NCI-H1436 (cell line): ENCODE results near the gene CR2.
A peak's percentile ranks its signal among the peaks of the same experiment; 100 is the strongest.
"Not testable (repeated sequence)": the region's sequence is repeated elsewhere in the genome, so short reads cannot be mapped to it uniquely, and the experiment has no call there.

Source experiments
- DNase-seq: peaks from one replicate; lab custom pipeline; 2025; lab: John Stamatoyannopoulos, UW

The CR2 gene

DNA sequence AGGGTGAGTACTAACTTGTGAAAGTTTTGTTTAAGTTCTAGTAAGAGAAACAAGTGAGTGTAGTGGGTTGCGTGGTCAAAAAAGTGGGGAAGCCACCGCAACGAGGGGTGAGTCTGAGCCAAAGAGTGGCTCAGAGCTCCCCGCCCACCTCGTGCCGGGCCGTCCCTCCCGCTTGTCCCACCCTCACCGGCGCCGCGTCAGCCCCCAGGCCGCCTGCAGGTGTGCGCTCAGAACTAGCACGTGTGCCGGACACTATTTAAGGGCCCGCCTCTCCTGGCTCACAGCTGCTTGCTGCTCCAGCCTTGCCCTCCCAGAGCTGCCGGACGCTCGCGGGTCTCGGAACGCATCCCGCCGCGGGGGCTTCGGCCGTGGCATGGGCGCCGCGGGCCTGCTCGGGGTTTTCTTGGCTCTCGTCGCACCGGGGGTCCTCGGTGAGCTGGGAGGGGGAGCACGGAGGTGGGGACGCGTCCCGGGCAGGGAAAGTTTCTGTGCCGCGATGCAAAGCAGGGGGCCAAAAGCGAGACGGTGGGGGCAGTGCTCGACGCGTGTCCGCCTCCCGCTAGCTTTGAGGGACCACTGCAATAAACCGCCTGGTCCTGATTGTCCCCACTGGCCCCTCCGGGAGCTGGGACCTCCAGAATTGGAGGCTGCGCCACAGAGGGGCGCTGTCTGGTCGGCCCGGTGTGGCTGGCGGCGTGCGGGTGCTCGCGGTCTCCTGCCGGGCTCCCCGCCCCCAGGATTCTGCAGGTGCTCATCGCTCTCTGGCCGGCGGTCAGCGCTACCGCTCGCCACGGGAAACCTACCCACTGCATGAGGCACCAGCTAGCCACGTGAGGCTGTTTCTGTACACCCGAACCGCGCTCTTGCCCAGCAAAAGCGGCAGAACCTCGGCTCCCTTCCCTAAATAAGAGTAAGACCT, at the start of gene CR2:
TSS of gene CR2 (plus strand) at position 283 of the 919 bp plus-strand sequence. CDS start at position 374, 91 bp downstream.
- DNase-seq = peak; percentile 11

DNA sequence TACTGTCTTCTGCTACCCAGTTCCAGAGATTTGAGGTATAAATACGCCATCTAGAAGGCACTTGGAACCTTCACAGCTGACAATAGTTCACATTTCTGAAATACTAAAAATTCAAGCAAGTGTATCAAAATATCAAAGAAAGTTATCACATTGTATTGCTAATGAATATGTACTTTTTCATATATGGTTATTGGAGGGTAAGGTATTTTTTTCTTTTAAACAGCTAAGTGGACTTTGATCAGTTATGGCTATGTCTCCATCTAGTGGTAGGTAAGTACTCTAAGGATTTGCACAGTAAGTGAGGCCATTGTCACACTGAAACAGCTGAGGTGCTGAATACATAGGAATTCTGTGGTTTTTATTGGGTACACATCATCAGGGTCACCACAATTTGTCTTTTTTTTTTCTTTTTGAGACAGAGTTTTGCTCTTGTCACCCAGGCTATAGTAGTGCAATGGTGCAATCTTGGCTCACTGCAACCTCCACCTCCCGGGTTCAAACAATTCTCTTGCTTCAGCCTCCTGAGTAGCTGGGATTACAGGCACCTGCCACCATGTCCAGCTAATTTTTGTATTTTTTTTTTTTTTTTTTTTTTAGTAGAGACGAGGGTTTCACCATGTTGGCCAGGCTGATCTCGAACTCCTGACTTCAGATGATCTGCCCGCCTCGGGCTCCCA, 49.1 kb upstream of the CR2 start:
- DNase-seq = peak; percentile 49

DNA sequence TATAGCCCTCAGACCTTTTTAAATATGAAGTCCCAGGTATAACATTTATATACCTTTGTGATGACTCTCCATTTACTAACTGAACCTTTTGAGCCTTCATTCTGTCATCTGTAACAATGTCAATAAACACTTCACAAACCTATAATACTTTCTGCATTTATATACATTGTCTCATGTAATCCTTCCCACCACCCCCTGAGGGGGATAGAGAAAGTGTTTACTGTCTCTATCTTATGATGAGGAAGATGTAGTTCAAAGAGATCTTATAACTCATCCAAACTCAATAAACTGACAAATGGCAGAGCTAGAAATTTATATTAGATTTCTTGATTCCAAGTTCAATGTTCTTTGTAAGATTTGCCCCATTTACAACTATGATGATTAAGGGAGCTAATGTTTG, 48.3 kb upstream of the CR2 start:
- DNase-seq = no peak

DNA sequence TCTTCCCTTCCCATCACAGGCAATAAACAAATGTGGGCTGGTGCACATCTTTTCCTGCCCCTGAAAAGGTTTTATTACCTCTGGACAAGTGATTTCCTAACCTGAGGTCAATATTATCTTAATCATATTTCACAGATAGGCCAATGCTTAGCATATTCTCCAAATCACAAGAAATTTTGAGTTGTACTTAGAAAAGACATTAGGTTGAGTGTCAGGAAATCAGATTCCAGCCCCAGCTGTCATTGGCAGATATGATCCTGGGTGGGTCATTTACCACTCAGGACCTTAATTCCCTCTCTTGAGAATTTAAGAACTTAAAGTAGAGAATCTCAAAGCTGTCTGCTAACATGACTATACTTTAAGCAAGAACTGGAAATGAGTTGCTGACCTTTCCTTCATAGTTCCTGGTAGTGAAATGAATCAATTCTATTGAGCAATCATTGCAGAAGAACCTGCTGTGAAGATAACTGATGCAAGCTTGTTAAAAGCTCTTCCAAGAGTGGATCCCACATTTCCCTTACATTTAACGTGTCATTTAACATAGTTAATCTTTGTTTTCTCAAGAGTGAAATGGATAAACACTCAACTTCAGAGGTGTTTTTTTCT, 46.4 kb upstream of the CR2 start:
- DNase-seq = no peak

DNA sequence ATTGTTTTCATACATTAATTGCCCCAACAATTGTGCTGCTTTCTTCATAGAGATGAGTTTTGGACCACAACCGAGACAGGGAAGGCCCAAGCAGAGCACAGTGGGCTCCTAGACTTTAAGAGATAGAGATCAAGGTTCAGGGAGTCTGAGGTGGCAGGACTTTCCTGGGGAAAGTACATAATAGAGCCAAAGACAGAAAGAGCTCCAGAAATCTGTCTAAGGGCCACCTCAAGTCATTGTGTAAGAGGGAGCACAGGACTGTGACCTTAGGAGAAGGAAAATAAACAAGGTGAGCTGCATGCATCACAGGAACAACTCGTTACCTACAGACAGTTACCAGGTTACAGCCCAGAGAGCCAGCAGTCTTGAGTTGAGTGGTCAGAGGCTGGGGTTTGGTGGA, 41.3 kb upstream of the CR2 start:
- DNase-seq = no peak

DNA sequence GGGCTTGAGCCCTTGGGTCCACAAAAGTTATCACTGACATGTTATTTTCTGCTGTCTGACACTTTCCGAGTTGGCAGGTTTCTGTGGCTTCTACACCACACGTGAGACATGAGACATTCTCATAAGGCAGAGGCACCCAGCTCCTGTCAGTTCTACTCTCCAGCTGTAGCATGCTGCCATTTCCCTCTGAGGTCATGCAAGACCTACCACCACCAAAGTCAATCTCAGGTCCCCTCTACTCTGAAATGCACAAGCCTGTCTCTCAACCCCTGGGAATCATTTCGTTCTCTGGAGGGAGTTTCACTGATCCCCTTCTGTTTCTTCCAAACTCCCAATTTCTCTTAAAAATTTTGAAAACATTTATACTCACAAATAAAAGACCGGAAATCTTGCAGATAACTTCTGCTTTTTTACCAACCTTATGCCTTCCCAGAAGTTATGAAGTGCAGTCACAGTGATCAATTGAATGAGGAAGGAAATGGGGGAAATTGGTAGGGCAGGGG, 39.5 kb upstream of the CR2 start:
- no peak for DNase-seq

DNA sequence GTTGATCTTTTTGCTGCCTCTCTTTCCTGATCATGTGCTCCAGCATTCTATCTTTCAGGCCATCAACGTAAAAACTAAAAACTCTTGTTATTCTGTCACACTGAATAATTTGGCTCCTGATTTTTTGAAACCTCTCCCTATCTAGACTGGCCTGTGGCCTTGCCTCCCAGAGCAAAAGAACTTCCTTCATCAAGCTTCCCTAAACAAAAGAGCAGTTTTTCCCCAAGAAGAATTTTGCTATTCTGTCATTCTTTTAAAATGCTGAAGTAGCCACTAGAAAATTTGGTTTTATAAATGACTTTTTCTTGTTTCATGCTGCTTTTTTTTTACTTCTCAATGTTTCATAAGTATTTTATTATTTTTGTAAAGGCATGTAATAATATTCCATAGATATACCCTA, 37.1 kb upstream of the CR2 start:
- DNase-seq = no peak

DNA sequence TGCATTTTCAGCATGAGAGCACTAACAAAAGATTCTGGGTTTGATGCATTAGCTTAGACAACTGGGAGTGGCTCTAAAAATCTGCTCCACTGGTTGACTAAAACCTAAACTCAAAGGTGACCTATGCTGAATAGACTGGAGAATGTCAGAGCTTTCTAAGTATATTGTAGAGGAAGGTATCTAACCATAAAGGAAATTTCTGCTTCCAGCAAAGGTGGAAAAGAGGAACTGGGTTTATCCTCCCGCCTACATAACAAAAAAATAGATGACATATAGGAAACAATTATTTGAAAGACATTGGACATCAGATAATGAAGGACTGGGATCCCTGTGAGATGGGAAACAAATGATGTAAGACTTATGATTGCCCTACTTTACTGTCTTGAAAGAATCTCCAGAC, 35.8 kb upstream of the CR2 start:
- DNase-seq = no peak

DNA sequence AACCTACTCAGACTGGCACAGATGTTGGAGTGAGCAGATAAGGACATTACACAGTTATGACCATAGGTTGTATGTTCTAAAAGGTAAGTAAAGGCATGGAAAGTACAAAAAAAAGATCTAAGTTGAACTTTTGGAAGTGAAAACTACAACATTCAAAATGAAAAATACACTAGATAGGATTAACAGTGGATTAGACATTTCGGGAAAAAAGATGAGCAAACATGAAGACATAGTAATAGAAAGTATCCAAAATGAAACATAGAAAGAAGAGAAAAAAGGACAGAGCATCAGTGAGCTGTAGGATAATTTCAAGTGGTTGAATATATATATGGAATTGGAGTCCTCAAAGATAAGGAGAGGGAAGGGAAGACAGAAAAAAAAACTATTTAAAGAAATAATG, 34.0 kb upstream of the CR2 start:
- no peak for DNase-seq

DNA sequence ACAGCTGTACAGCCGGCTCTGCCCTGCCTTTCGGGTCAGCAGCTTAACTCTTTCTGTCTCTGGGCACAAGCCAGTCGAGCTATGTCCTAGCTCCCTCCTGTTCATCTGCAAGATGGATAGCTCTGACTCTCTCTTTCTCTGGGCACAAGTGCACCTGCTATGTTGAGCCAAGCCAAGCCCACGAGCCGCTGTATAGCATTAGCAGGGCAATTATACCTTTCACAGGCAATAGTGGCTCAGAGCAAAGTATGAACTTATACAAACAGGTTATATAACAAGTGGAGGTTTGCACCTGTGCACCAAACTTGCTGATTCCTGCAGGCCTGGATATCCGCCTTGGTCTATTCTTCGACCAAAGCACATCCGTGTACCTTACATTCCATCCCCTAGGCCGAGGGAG, 33.0 kb upstream of the CR2 start:
- DNase-seq = no peak

DNA sequence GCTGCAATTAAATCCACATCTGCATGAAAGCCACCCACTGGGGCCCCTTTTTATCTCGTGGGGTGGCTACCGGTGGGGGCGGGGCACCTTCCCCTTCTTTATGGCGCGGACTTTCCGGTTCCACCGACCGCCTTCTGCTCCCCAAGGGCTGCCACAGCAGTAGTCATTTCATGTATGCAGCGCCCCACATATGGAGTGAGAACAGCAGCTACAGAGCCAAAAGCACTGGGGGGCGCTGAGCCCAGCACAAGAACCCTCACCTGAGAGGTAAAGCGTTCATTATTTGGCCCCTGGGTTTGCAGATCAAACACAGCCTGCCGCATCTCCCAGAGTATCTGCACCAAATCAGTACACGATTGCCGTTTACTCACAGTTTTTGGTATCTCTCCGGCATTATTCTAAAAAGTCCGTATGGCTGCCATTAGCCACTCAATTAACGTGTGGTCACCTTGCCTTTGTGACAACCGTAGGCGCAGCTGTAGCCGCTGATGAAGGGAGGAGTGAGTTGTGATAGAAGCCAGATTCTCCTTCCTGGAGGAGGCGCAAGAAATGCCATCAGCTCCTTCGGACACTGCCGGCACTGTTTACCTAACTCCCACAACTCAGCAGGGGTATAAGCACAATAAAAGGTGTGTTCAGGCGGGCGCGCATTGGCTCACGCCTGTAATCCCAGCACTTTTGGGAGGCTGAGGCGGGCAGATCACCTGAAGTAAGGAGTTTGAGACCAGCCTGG, 30.4 kb upstream of the CR2 start:
- DNase-seq = no peak

DNA sequence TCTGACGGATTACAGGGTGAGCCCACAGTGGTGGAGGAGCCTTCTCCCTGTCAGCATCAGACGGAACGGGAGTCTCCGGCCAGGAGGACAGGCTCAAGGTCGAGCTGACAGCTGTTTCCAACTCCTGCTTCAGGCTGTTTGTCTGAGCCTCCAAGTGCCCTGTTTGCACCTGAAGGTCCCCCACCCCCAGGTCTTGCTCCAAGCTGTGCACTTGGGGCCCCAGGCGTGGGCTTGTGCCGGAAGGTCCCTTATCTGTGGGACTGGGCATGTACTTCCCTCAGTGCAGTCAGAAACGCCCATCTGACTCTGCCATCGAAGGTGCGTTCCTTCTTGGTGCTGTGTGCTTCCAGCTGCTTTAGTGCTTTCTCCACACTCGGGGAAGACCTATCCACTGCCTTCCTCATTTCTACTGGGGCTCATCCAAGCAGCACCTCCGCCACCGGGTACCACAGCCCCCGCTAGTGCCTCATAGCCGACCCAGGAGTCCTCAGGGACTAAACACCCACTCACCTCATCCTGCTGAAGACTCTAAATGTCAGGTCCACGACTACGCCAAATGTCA, 29.5 kb upstream of the CR2 start:
- DNase-seq = no peak

DNA sequence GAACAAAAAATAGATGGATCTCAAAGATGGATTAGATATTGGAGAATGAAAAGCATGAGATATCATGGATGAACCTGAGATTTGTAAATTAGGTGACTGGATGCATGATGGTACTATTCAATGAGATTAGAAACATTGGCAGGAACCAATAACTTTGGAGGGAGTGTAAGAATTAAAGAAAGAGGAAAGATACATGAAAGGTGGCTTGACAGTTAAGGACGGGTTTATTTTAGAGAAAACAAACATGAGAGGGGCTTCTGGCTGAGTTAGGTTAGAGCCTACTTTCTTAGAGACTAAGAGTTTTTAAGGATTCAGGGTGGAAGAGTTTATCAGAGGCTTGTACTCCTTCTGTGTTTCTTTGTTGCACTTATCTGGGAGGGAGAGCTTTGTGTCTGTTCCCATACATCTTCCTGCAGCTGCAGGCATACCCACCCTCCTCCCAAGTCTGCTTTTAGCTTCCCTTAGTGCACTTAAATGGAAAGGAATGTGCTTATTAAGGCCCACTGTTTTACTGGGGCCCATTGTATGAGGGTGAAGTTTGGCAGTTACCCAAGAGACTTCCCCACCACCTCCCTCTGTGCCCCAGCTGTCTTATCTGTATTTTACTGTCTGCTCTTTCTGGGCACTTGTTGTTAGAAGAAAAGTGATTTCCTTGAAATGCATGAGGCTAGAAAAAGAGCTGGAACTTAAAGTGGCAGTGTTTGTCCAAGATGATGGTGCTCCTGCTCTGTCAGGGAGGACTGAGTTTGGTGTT, 26.1 kb upstream of the CR2 start:
- DNase-seq = no peak

DNA sequence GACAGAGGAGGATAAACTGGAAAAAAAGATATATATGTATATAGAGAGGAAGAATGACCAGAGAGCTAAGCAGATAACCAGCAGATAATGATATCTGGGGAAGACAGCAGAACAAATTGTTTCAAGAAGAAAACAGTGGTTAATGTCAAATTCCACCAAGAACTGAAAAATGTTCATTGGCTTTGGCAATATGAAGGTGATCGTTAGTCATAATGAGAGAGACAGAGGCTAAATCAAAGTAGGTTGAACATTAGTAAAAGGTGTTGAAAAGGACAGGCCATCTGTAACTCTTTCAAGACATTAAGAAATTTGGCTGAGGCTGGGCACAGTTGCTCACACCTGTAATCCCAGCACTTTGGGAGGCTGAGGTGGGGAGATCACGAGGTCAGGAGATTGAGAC, 25.3 kb upstream of the CR2 start:
- no peak for DNase-seq

DNA sequence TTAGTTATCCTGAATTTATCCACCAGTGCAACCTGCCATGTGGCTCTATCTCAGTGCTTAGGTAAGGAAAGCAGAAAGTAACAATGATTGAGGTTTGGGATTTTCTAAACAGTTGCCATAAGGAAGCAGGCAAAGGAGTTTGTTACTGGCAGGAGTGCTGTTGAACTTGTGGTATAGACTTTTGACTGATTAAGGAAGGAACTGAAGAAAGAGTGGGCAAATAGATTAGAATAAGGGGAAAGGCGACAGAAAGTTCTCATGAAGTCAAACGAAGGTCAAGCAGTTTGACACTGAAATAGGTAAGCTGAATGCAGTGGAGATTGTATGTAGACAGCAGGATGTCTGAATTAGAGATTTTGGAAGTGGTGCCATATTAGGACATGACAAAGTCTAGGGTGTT, 24.2 kb upstream of the CR2 start:
- no peak for DNase-seq

DNA sequence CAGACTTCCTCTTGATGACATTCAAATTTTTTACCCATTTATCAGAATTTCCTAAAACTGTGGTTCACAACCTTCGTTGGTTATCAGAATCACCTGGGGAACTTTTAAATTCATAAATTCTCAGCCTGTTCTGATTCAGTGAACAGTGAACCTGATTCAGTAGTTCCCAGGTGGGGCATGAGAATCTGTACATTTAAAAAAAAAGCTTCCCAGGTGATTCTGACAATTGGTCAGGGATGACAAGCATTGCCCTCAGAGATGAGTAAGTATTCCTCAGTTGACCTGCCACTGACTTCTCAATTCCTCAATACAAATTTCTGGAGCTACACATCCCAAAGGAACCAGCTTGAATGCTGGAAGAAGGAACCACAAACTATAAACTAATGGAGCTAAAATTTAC, 23.5 kb upstream of the CR2 start:
- DNase-seq = no peak

DNA sequence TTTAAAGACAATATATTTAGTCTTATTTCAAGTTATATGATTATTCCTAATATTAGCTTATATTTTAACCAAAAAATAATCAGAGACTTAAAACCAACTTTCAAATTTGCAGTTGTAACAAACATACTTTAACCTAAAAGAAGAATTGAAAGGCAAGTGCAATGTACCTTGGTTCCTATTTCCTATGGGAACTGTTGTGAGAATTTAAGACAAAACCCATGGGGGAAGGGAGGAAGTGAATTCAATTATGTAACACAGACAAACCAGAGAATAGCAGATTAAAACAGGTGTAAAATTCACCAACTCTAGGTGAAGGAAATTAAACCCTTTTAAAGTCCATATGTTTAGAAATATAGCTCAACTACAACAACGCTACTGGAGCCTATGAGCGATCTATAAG, 22.6 kb upstream of the CR2 start:
- DNase-seq = no peak

DNA sequence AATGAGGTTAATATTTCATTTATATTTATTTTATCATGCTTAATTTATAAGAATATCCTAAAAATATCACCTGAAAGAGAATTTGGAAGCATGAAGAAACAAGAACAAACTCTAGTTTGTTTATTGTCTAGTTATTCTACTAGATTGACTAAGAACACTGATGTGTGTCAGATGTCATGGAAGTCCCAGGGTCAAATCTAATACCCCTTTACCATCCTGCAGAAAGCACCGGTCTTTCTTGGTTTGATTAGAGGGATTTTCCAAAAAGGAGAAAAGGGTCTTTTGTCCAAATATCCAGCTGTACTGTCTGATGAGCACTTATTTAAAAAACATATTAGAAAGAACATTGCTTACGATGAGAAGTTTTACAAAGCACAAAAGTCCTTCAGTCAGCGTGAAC, 20.7 kb upstream of the CR2 start:
- no peak for DNase-seq

DNA sequence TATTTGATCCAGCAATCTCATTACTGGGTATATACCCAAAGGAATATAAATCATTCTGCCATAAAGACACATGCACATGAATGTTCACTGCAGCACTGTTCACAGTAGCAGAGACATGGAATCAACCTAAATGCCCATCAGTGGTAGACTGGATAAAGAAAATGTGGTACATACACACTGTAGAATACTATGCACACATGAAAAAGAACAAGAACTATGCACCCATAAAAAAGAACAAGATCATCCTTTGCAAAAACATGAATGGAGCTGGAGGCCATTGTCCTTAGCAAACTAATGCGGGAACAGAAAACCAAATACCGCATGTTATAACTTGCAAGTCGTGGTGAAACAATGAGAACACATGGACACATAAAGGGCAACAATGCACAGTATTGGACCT, 17.4 kb upstream of the CR2 start:
- not testable (repeated sequence) for DNase-seq

DNA sequence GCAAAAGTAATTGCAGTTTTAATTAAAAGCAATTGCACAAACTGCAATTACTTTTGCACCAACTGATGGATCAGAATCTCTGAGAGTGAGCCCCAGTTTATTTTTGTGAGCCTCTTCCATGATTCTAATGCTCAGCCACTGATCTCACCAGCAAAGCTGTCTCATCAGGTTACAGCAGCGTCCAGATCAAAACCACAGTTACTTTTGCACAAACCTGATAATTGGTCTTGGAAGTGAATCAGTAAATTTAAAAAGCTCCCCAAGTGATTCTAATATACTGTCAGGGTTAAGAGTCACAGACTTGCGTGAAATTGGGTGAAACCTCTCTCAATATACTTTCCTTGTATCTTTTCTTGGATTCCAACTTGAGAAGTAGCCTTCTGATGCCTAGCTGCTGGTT, 13.5 kb upstream of the CR2 start:
- DNase-seq = no peak
